Smooth muscle cell (in vitro differentiated cells): Measurements from ENCODE around the gene TMX4. TPM values are rescaled to one million over a fixed set of nuclear protein-coding genes. Genes with fewer than 3 reads are reported as not detected.

ENCODE experiments used
- DNase-seq: peaks from one replicate; lab custom pipeline; 2025; ENCODE audit not compliant: unreplicated experiment; lab: John Stamatoyannopoulos, UW
- H2AFZ ChIP-seq: fragments of 200-600 bp; sonication (generic); 2 replicates; pipeline ENCODE4 v1.6.0; 2016; ENCODE audit warnings: antibody characterized with exemption, low read depth, mild to moderate bottlenecking
- H3F3A ChIP-seq: fragments of 200-600 bp; sonication (generic); 2 replicates; pipeline ENCODE4 v1.6.0; 2017; ENCODE audit warnings: antibody characterized with exemption, low read depth
- H3K27ac ChIP-seq: fragments of 200-600 bp; sonication (generic); 2 replicates; pipeline ENCODE4 v1.5.1; 2016; ENCODE audit warnings: low read depth, mild to moderate bottlenecking
- H3K27me3 ChIP-seq: fragments of 200-600 bp; sonication (generic); 2 replicates; pipeline ENCODE4 v1.6.1; 2016; ENCODE audit warnings: low read depth, mild to moderate bottlenecking
- H3K36me3 ChIP-seq: fragments of 200-600 bp; sonication (generic); 2 replicates; pipeline ENCODE4 v1.5.1; 2016; ENCODE audit warnings: low read depth
- H3K4me1 ChIP-seq: fragments of 200-600 bp; sonication (generic); 2 replicates; pipeline ENCODE4 v1.5.1; 2016; ENCODE audit warnings: low read depth
- H3K4me2 ChIP-seq: fragments of 200-600 bp; sonication (generic); 2 replicates; pipeline ENCODE4 v1.6.0; 2016; ENCODE audit warnings: mild to moderate bottlenecking
- H3K4me3 ChIP-seq: fragments of 200-600 bp; sonication (generic); 2 replicates; pipeline ENCODE4 v1.5.1; 2016; ENCODE audit warnings: mild to moderate bottlenecking
- H3K79me2 ChIP-seq: fragments of 200-600 bp; sonication (generic); 2 replicates; pipeline ENCODE4 v1.6.0; 2016; ENCODE audit warnings: low read depth, mild to moderate bottlenecking
- H3K9ac ChIP-seq: fragments of 200-600 bp; sonication (generic); 2 replicates; pipeline ENCODE4 v1.6.0; 2016; ENCODE audit warnings: low read depth
- H3K9me3 ChIP-seq: fragments of 200-600 bp; sonication (generic); replicated peaks from 2 replicates; pipeline ENCODE4 v1.5.1; 2016; ENCODE audit warnings: low read depth
- H4K20me1 ChIP-seq: fragments of 200-600 bp; sonication (generic); 2 replicates; pipeline ENCODE4 v1.6.0; 2016; ENCODE audit warnings: low read depth
- WGBS: methylation state at CpG from one replicate; pipeline ENCODE4 v1.1.7; 2016; ENCODE audit warnings: low lambda C conversion rate; 5-methylcytosine and 5-hydroxymethylcytosine counted together
- polyA plus RNA-seq: library from polyadenylated mRNA; unstranded; fragments of >200 nt; fragmentation: Nextera tagmentation; extraction: Ambion mirVana; gene quantifications from 2 replicates; pipeline ENCODE4 v1.2.1, GENCODE V29; 2016
- total RNA-seq: library from RNA; depleted of rRNA; stranded (reverse); fragments of >200 nt; gene quantifications from 2 replicates; pipeline ENCODE4 v1.2.3, GENCODE V29; 2014
- TF ChIP-seq, protein P1 (sequence below): fragments of 200-600 bp; sonication (generic); IDR thresholded peaks from 2 replicates; pipeline ENCODE4 v1.5.1; 2017; ENCODE audit warnings: borderline replicate concordance, mild to moderate bottlenecking, antibody characterized with exemption; ENCODE audit not compliant: insufficient read depth, poor library complexity, severe bottlenecking

Gene TMX4
- total and polyA plus RNA-seq, 2 experiments from 2014 or later = 13.9 to 14.1 TPM

DNA sequence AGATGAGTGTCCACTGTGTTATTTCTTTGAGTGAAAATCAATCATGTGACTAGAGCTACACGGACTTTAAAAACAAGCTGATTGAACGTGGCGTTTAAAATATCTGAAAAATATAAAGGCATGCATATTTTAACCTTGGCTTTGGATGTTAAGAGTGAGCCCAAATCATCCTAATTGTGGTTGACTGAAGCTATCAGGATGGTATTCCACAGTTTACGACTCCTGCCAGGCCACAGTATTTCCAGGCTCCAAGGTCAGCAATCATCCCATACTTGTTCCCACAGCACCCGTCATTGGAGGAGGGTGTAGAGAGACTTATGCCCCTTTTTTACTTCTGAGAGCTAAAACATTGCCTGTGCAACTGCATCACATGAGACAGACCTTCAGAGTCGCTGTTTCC, 43.2 kb upstream of the TMX4 start:
- Histone ChIP-seq H3K36me3 (no peaks in the 10 kb centered on the region), H3K27ac (no peak overlapping the region), H4K20me1 (no peaks in the 10 kb centered on the region), H3K9ac (no peak overlapping the region), H3K79me2 (no peaks in the 10 kb centered on the region), H3F3A (no peaks in the 10 kb centered on the region), H3K4me3 (no peak overlapping the region), H3K9me3 (no peaks in the 10 kb centered on the region), H3K4me1 (no peaks in the 10 kb centered on the region), H3K27me3 (no peaks in the 10 kb centered on the region), H3K4me2 (peak overlapping the region; percentile 26), H2AFZ (peak overlapping the region; percentile 28)
- no peak for DNase-seq
- WGBS = 62% methylated on average over 6 of the region's 6 CpGs
- TF ChIP-seq, protein P1, sequence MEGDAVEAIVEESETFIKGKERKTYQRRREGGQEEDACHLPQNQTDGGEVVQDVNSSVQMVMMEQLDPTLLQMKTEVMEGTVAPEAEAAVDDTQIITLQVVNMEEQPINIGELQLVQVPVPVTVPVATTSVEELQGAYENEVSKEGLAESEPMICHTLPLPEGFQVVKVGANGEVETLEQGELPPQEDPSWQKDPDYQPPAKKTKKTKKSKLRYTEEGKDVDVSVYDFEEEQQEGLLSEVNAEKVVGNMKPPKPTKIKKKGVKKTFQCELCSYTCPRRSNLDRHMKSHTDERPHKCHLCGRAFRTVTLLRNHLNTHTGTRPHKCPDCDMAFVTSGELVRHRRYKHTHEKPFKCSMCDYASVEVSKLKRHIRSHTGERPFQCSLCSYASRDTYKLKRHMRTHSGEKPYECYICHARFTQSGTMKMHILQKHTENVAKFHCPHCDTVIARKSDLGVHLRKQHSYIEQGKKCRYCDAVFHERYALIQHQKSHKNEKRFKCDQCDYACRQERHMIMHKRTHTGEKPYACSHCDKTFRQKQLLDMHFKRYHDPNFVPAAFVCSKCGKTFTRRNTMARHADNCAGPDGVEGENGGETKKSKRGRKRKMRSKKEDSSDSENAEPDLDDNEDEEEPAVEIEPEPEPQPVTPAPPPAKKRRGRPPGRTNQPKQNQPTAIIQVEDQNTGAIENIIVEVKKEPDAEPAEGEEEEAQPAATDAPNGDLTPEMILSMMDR = no peak

DNA sequence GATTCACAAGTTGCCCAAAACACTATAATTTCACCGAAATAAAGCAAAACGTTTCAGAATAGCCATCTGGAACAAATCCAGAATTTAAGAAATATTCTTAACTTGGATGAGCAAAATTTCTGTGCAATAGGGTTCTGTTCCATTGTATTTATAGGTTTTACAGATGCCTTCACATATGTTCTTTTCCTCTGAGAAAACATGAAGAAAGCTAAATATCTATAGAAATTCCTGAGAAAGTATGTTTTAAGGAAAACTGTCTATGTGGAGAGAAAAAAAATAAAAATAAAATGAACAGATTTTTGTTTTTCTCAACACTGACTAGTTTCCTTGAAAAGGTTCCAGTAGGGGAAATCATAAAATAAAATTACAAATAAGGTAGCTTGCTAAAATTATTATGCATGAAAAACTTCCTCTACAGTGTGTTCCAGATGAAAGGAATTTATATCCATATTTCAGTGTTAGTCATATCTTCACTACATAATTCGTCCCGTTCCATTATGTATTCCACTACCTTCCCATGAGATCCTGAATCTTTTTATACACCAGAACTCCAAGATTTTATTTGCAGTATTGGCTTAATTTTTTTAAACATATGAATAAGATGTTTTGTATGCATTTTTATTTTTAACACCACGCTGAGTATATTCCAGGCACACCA, 42.4 kb upstream of the TMX4 start:
- no peak for DNase-seq
- Histone ChIP-seq H3K4me1 (no peaks in the 10 kb centered on the region), H3K36me3 (no peaks in the 10 kb centered on the region), H3K4me2 (no peak overlapping the region), H3K27me3 (no peaks in the 10 kb centered on the region), H3K9me3 (no peaks in the 10 kb centered on the region), H3K9ac (no peak overlapping the region), H2AFZ (no peak overlapping the region), H3F3A (no peaks in the 10 kb centered on the region), H3K79me2 (no peaks in the 10 kb centered on the region), H3K4me3 (no peak overlapping the region), H4K20me1 (no peaks in the 10 kb centered on the region), H3K27ac (no peak overlapping the region)
- TF ChIP-seq, protein P1 = no peak
- 83% methylated on average over 5 of the region's 5 CpGs for WGBS

DNA sequence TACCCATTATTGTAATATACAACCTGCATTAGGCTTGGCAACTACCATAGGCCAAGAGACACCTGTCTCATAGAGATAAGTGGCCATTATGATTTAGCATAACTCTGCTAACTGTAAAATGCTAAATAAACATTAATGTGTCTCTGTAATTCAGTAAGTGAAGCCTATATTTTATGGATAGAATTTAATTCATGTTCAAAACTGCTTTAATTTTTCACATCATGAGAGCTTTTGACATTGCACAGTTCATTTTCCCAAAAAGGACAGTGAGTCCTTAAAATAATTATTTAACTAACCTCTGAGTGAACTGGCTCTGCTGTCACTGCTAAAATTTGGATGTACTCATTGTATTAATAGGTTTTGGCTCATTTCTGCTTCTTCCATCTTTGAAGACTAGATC, 41.4 kb upstream of the TMX4 start:
- no peak overlapping the region for H2AFZ ChIP-seq
- no peaks in the 10 kb centered on the region for H3K4me1 ChIP-seq
- no peaks in the 10 kb centered on the region for H3K36me3 ChIP-seq
- TF ChIP-seq, protein P1 = no peak
- no peak overlapping the region for H3K27ac ChIP-seq
- no peaks in the 10 kb centered on the region for H3F3A ChIP-seq
- no peak overlapping the region for H3K4me2 ChIP-seq
- no peak overlapping the region for H3K4me3 ChIP-seq
- no peak overlapping the region for H3K9ac ChIP-seq
- H3K9me3 ChIP-seq = no peaks in the 10 kb centered on the region
- DNase-seq = no peak
- H3K79me2 ChIP-seq = no peaks in the 10 kb centered on the region
- no peaks in the 10 kb centered on the region for H3K27me3 ChIP-seq
- H4K20me1 ChIP-seq = no peaks in the 10 kb centered on the region

DNA sequence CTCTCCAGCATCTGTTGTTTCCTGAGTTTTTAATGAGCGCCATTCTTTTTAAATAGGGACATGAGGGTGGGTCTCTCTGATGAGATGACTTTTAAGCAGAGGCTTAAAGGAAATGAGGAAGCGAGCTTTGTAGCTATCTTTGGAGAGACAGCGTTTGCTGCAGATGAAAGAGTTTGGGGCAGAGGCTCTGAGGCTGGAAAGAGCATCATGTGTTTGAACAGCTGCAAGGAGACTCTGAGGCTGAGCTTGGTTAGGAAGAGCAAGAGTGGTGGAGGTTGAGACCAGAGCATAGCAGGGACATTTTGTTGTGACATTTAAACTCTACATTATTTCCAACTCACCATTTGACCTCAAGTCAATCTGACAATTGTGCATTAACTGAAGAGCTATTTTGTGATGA, 38.3 kb upstream of the TMX4 start:
- no peak for DNase-seq
- H3K79me2 ChIP-seq = no peaks in the 10 kb centered on the region
- no peaks in the 10 kb centered on the region for H3K9me3 ChIP-seq
- H3K4me1 ChIP-seq = no peaks in the 10 kb centered on the region
- no peaks in the 10 kb centered on the region for H3K27me3 ChIP-seq
- H3K4me3 ChIP-seq = no peak overlapping the region
- 56% methylated on average over 3 of the region's 3 CpGs for WGBS
- H3F3A ChIP-seq = no peaks in the 10 kb centered on the region
- H2AFZ ChIP-seq = no peak overlapping the region
- H4K20me1 ChIP-seq = no peaks in the 10 kb centered on the region
- H3K4me2 ChIP-seq = no peak overlapping the region
- no peak overlapping the region for H3K9ac ChIP-seq
- H3K36me3 ChIP-seq = no peaks in the 10 kb centered on the region
- TF ChIP-seq, protein P1 = no peak
- H3K27ac ChIP-seq = no peak overlapping the region
